PC-9 (cell line): ENCODE data around the gene BMERB1.

Experiments
- CTCF ChIP-seq: fragments of 200-600 bp; sonication (generic); conservative IDR thresholded peaks from 2 replicates; pipeline ENCODE4 v1.6.1; 2017; ENCODE audit warnings: mixed run types, antibody characterized with exemption, mild to moderate bottlenecking, moderate library complexity
- EZH2 ChIP-seq: fragments of 200-600 bp; sonication (generic); IDR thresholded peaks from 2 replicates; pipeline ENCODE4 v1.8.0; 2017; ENCODE audit warnings: antibody characterized with exemption, low read depth

- no peak for TF ChIP-seq CTCF
- TF ChIP-seq EZH2, result no peak
These were observed 187.5 kb downstream of the BMERB1 start for GRCh38 chr16:15621889-15622288.
